NCI-H526 (cell line): ENCODE measurements around the gene PCGF5.
A peak's percentile ranks its signal among the peaks of the same experiment; 100 is the strongest.
"Not testable (repeated sequence)": the region's sequence is repeated elsewhere in the genome, so short reads cannot be mapped to it uniquely, and the experiment has no call there.

Source experiments
- DNase-seq, 2 experiments: peaks; one replicate each; lab custom pipeline; 2025; lab: John Stamatoyannopoulos, UW

PCGF5 gene

GRCh38 chr10:91220194-91220953 is at the start of gene PCGF5:
Gene PCGF5 (plus strand): TSS chr10:91220663. CDS start chr10:91222872, 2,209 bp downstream.
- DNase-seq, result peak; percentile 57 to 89

DNA sequence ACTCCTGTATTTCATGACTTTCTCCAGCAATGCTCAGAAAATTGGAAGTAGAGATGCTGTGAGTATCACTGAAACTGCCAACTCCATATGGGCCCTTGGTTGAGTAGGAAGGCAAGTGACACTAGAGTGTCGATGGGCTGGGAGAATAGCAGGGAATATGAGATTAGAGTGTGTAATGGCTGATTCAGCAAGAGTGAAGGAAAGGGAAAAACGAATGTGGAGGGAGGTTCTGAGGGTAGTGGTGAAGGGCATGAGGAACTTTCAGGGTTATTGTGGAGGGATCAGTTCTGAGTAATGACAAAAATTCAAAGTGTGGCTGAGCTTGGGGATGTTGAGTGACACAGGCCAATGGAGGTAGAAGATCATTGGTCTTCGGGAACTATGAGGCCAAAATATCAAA is 49.0 kb upstream of the PCGF5 start:
- DNase-seq, result no peak

- no peak for DNase-seq
Observed at GRCh38 chr10:91172348-91172747, 48.1 kb upstream of the PCGF5 start.

DNA sequence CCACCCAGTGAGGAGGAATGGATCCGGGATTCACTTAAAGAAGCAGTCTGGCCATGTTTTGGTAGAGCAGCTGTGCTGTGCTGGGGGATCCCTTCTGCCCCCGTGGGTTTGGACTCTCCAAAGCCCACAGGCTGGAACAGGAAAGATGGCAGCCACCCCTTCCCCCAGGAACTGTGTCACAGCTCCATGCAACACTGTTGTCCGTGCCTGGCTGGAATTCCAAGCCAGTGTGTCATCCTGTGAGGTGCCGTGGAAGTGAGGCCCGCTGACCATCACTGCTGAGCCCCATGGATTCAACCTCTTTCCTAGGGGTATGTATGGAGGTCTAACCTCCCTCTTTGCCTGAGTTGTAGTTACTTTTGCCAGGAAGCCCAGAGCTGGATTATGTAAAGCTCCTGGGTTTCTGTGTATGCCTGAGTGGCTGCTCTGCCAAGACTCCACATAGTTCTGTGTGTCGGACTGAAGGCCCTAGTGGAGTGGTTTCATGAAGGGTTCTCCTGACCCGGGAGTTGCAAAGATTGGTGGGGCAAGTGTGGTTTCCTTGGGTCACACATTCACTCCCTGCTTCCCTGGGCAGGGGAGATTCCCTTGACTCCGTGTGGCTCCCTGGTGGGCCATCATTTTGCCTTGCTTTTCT is 35.1 kb upstream of the PCGF5 start:
- no peak for DNase-seq

DNA sequence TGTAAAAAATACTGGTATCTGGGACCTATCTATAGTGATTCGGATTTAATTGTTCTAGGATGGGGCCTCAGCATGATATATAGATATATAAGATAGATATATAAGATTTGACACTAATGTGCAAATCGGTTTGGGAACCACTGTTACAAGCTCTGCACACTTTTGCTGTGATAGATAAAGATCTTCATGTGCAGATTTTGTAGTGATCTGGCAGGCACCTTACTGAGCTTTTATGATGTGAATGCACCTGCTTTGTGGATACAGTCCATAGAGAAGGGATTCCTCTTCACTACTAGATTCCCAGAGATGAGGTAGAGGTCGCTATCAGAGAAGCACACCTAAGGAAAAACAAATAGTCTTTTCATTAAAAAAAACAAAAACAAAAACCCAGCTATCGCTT is 33.3 kb upstream of the PCGF5 start:
- no peak for DNase-seq

DNA sequence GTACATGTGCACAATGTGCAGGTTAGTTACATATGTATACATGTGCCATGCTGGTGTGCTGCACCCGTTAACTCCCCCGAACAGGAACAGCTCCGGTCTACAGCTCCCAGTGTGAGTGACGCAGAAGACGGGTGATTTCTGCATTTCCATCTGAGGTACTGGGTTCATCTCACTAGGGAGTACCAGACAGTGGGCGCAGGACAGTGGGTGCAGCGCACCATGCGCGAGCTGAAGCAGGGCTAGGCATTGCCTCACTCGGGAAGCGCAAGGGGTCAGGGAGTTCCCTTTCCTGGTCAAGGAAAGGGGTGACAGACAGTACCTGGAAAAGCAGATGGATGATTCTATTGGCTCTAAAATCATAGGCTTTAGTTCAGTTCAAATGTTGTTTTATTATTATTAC is 32.5 kb upstream of the PCGF5 start:
- not testable (repeated sequence) for DNase-seq

DNA sequence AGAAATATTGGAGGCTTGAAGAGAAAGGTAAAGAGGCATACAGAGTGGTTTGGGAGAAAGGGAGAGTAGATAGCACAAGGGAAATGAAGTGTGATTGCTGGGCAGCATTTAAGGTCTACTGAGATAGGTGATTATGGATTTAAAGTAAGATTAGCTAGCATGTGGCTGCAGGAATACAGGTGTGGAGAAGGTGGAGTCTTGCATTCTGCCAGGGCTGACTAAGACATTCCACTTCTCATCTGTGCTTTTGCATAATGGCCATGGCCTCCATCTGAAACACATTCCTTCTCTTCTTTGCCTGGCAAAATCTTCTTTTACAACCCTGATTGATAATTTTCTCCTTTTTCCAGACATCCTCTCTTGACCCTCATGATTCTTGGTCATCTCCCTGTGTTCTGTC is 31.6 kb upstream of the PCGF5 start:
- no peak for DNase-seq

GRCh38 chr10:91190388-91190870 is 30.0 kb upstream of the PCGF5 start:
- DNase-seq, result no peak

- no peak for DNase-seq
Observed at GRCh38 chr10:91190876-91191583, 29.4 kb upstream of the PCGF5 start.

GRCh38 chr10:91191584-91191919 is 28.9 kb upstream of the PCGF5 start:
- DNase-seq, result no peak

GRCh38 chr10:91194497-91195179 is 25.8 kb upstream of the PCGF5 start:
- DNase-seq, result no peak

GRCh38 chr10:91196268-91197048 is 24.0 kb upstream of the PCGF5 start:
- DNase-seq, result no peak

DNA sequence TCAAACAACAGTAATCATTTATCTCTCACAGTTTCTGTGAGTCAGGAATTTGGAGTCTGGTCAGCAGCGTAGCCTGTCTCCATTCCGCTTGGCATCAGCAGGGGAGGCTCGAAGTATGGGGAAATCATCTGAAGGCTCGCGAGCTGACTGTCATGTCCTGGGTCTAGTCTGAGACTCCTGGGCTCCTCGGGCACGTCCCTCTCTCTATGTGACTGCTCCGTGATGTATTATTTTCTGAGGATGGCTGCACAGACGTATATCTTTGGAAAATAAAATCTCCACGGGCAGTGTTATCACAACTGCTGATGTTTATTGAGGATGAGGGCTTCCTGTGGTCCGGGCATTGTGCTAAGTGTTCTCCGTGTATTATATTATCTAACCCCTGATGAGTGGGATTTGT is 23.3 kb upstream of the PCGF5 start:
- DNase-seq, result no peak

DNA sequence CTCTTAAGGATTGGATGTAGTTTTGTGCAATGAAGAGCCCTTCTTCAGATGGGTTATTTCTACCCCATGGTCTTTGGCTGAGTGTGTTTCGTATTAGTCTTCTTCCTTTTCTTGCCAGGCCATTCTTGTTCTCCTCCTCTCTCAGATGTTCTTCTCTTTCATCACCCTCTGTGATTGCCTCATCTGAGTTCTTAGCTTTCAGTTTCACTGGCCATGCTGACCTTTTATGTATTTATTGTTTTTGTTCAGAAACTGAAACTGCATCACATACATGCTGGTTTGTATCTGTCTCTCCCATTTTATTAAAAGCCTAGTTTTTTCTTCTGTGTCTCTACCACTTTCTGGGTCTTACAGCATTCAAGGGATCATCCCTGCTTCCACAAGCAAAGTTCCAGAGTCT is 21.7 kb upstream of the PCGF5 start:
- DNase-seq, result no peak

DNA sequence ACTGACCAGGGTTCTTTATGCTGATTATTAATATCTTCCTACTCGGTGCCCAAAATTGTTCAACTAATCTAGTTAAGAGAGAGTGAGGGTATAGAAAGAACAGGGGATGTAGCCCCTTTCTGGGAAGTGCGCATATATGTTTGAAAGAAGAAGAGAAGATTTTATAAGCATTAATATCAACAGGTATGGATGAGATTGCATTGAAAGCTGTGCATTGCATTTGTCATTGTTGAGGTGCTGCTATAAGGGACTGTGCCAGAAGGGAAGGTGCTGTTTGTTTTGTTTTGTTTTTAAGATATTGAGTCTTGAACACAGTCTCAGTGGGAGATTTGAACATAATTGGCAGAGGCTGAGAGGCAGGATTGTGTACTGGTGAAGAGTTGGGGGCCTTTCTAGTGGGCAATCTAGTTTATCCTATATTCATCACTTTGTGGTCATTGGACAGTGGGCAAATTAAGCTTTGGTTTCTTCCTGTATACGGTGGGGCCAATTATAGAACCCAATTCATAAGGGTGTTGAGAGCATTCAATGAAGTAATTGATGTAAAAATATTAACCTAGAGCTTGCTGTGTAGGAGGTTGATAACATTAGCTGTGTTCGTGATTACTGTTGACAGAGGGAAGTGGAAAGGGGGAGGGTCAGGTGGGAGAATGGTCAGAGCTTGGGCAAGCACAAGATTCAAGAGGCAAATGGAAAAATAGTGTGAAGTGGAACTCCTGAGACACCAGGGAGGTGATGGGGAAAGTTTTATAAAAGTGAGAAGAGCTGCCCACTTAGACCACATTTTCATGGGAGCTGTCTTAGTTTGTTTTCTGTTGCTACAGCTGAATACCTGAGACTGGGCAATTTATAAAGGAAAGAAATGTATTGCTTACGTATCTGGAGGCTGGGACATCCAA is 19.9 kb upstream of the PCGF5 start:
- DNase-seq, result no peak

DNA sequence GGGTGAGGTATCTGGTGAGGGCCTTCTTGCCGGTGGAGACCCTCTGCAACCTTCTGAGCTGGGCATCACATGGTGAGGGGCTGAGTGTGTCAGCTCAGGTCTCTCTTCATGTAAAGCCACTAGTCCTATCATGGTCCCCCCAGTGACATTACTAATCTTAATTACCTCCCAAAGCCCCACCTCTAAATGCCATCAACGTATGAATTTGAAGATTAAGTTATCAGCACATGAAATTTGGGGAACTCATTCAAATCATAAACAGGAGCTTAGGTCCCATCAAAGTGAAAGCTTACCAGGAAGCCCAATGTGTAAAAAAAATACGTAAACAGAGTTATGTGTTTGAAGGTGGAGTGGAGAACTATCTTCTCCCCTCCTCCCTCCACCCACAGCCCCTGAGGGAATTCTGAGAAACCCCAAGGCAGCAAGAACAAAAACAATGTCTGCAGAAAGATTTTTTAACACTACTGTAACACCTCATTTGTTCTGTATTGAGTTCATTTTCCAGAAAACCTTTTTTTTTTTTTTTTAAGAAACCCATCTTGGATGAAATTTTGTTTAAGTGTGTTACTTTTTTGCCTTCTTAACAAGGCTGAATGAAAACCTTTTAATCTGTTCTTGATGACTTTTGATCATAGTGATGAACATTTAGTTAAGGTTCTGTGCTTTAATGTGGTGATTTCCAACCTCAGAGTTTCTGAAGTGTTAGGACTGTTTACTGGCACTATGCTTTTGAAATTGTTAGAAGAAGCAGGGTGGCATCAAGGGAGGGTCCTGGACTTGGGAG is 19.1 kb upstream of the PCGF5 start:
- DNase-seq, result no peak

DNA sequence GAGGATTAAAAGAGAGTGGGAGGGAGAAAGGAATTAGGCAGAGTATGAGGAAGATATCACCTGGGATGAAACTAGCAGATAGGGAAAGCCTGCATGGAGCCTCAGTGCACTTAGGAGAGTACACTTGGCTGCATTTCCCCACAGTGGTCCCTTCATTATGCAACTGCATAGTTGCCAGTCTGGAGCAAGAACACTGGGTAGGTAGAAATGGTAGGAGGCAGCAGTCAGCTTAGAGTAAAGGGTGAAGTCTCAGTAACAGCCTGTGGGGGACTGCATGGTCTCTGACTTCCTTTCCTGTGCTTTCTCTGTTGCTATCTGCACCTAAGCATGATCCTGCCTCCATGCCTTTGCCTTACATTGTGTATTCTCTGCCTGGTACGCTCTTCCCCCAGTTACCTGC is 14.0 kb upstream of the PCGF5 start:
- DNase-seq, result no peak

- no peak for DNase-seq
Observed at GRCh38 chr10:91206837-91207474, 13.5 kb upstream of the PCGF5 start.

- DNase-seq, result no peak
Observed at GRCh38 chr10:91208642-91209041, 11.8 kb upstream of the PCGF5 start.
